DOHH2 (cell line): ENCODE measurements around the gene SNRPA.

Experiments used
- EZH2phosphoT487 ChIP-seq: fragments of 200-600 bp; sonication (generic); IDR thresholded peaks from 2 replicates; pipeline ENCODE4 v1.6.1; 2017; ENCODE audit warnings: borderline replicate concordance, mild to moderate bottlenecking, antibody characterized with exemption, low read length, moderate library complexity, mixed read lengths
- TF ChIP-seq, protein P1 (sequence below): fragments of 200-600 bp; sonication (generic); IDR thresholded peaks from one replicate; pipeline ENCODE4 v1.5.1; 2014; ENCODE audit warnings: antibody characterized with exemption, mild to moderate bottlenecking, low read depth, low read length; ENCODE audit not compliant: poor library complexity, severe bottlenecking

DNA sequence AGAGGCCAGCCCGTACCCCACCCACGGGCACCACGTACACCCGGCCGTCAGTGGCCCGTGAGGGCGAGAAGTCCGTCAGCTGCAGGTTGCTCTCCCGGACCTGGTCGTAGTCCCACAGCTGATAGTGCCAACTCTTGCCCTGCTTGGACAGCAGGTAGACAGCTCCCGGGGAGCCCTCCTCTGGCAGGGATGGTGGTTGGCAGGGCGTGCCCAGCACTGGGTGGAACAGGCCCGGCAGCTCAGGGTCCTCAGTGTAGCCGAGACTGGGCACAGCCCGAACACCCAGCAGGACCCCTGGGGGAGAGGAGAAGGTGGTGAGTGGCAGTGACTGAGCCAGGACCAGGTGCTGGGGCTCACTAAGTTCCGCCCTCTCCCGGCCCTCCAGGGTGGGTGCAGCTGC lies 8.5 kb upstream of the SNRPA start:
- TF ChIP-seq, protein P1, sequence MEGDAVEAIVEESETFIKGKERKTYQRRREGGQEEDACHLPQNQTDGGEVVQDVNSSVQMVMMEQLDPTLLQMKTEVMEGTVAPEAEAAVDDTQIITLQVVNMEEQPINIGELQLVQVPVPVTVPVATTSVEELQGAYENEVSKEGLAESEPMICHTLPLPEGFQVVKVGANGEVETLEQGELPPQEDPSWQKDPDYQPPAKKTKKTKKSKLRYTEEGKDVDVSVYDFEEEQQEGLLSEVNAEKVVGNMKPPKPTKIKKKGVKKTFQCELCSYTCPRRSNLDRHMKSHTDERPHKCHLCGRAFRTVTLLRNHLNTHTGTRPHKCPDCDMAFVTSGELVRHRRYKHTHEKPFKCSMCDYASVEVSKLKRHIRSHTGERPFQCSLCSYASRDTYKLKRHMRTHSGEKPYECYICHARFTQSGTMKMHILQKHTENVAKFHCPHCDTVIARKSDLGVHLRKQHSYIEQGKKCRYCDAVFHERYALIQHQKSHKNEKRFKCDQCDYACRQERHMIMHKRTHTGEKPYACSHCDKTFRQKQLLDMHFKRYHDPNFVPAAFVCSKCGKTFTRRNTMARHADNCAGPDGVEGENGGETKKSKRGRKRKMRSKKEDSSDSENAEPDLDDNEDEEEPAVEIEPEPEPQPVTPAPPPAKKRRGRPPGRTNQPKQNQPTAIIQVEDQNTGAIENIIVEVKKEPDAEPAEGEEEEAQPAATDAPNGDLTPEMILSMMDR, result no peak
- no peak for TF ChIP-seq EZH2phosphoT487
